HG03571 (cell line): ENCODE data around the gene TBRG4.
"Not testable (repeated sequence)": the region's sequence is repeated elsewhere in the genome, so short reads cannot be mapped to it uniquely, and the experiment has no call there.

ENCODE experiments used
- ATAC-seq: cut with Tn5 transposase; IDR thresholded peaks from one replicate; pipeline ENCODE4 v1.9.1; 2021; ENCODE audit not compliant: unreplicated experiment

Gene TBRG4

GRCh38 chr7:45118292-45118691, 6.8 kb upstream of the TBRG4 start:
- no peak for ATAC-seq

GRCh38 chr7:45117582-45117981, 6.1 kb upstream of the TBRG4 start:
- no peak for ATAC-seq

GRCh38 chr7:45116048-45116447, 4.6 kb upstream of the TBRG4 start:
- ATAC-seq: no peak

GRCh38 chr7:45114926-45115325, 3.4 kb upstream of the TBRG4 start:
- no peak for ATAC-seq

- not testable (repeated sequence) for ATAC-seq
Measured at GRCh38 chr7:45114257-45114656, 2.8 kb upstream of the TBRG4 start.

- no peak for ATAC-seq
Measured at GRCh38 chr7:45112648-45113047, 1.2 kb upstream of the TBRG4 start.

GRCh38 chr7:45108863-45109262, 2.6 kb downstream of the TBRG4 start:
- ATAC-seq: no peak

GRCh38 chr7:45107356-45107755, 4.1 kb downstream of the TBRG4 start:
- no peak for ATAC-seq

GRCh38 chr7:45106820-45107219, 4.7 kb downstream of the TBRG4 start:
- ATAC-seq: no peak

- no peak for ATAC-seq
Measured at GRCh38 chr7:45105588-45106188, 5.8 kb downstream of the TBRG4 start.

- no peak for ATAC-seq
Measured at GRCh38 chr7:45104844-45105587, 6.5 kb downstream of the TBRG4 start.

- no peak for ATAC-seq
Measured at GRCh38 chr7:45103958-45104843, 7.3 kb downstream of the TBRG4 start.

GRCh38 chr7:45102785-45103712, 8.4 kb downstream of the TBRG4 start:
- ATAC-seq: no peak

GRCh38 chr7:45101748-45102147, 9.7 kb downstream of the TBRG4 start:
- ATAC-seq: no peak

- no peak for ATAC-seq
Measured at GRCh38 chr7:45100761-45101480, 10.6 kb downstream of the TBRG4 start.

- no peak for ATAC-seq
Measured at GRCh38 chr7:45099891-45100760, 11.4 kb downstream of the TBRG4 start.

GRCh38 chr7:45098983-45099839, 12.3 kb downstream of the TBRG4 start:
- no peak for ATAC-seq

- ATAC-seq: no peak
Measured at GRCh38 chr7:45092931-45093235, 18.6 kb downstream of the TBRG4 start.
